Right atrium auricular region (tissue), 2 donors: ENCODE results near the gene HSD17B11. TPM values are rescaled to one million over a fixed set of nuclear protein-coding genes. Genes with fewer than 3 reads are reported as not detected.
"Not testable (repeated sequence)": the region's sequence is repeated elsewhere in the genome, so short reads cannot be mapped to it uniquely, and the experiment has no call there.

Experiments
- DNase-seq: peaks from one replicate; pipeline ENCODE4 v3.0.0-alpha.2; 2019; ENCODE audit warnings: low spot score
- H3K27ac ChIP-seq, 2 donors: fragments of 200-600 bp; sonication (generic); 1 replicate in 1 of 2; 2 replicates in 1 of 2; pipeline ENCODE4 v1.5.1; 2016 to 2019
- H3K27me3 ChIP-seq, 2 donors: fragments of 200-600 bp; sonication (generic); one replicate each; pipeline versions ENCODE4 v1.5.1 to v1.6.0; 2017 to 2019
- H3K36me3 ChIP-seq: fragments of 200-600 bp; sonication (generic); one replicate; pipeline ENCODE4 v1.5.1; 2016
- H3K4me1 ChIP-seq, 2 donors: fragments of 200-600 bp; sonication (generic); one replicate each; pipeline versions ENCODE4 v1.5.1 to v1.6.0; 2017 to 2019
- H3K4me3 ChIP-seq, 2 donors: fragments of 200-600 bp; sonication (generic); 1 replicate in 1 of 2; 2 replicates in 1 of 2; pipeline ENCODE4 v1.5.1; 2017 to 2019; ENCODE audit warnings: mild to moderate bottlenecking in 1 of 2, moderate library complexity in 1 of 2
- H3K9me3 ChIP-seq, 2 donors: fragments of 200-600 bp; sonication (generic); one replicate each; pipeline ENCODE4 v1.5.1; 2019
- CTCF ChIP-seq, 2 donors: fragments of 200-600 bp; sonication (generic); IDR thresholded peaks; one replicate each; pipeline ENCODE4 v1.5.1; 2019; ENCODE audit warnings: antibody characterized with exemption in 2 of 2
- total RNA-seq, 2 donors: library from RNA; depleted of rRNA; stranded (reverse); fragments of >200 nt; gene quantifications; one replicate each; pipeline ENCODE4 v1.1.0, GENCODE V29; 2016

HSD17B11 gene
- total RNA-seq, 2 donors from 2014 or later = 32.4 to 33.8 TPM

DNA sequence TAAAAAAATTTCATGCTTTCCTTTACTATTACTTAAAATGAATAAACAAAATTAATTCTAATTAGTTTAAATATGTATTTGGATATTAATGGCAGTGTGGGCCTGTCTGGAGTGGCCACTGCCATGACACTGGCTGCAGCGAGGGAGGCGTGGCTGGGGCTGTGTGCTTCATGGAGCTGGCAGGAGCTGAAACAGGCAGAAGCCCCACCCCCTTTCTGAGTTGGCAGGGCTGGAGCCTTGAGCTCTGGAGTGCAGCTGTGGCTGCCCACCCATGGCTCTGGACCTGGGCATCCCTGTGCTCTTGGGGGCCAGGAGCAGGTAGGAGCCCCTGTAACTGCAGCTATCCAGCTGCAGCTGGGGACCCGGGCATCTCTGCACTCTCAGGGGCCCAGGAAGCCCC, 8.2 kb upstream of the HSD17B11 start:
- no peak for DNase-seq
- H3K4me1 ChIP-seq = no peaks in the 10 kb centered on the region
- H3K27me3 ChIP-seq = no peaks in the 10 kb centered on the region
- no peak overlapping the region for H3K27ac ChIP-seq
- no peaks in the 10 kb centered on the region for H3K36me3 ChIP-seq
- no peak for TF ChIP-seq CTCF (IDR thresholded peaks at IDR 0.05)
- no peaks in the 10 kb centered on the region for H3K9me3 ChIP-seq
- H3K4me3 ChIP-seq = no peak overlapping the region

DNA sequence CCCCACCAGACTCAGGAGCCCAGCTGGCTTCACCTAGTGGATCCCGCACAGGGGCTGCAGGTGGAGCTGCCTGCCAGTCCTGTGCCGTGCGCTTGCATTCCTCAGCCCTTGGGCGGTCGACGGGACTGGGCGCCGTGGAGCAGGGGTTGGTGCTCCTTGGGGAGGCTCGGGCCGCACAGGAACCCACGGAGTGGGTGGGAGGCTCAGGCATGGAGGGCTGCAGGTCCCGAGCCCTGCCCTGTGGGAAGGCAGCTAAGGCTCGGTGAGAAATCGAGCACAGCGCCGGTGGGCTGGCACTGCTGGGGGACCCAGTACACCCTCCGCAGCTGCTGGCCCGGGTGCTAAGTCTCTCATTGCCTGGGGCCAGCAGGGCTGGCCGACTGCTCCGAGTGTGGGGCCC, 4.9 kb upstream of the HSD17B11 start:
- not testable (repeated sequence) for H3K36me3 ChIP-seq, H3K4me3 ChIP-seq, H3K9me3 ChIP-seq, H3K27me3 ChIP-seq, H3K27ac ChIP-seq, DNase-seq, H3K4me1 ChIP-seq

DNA sequence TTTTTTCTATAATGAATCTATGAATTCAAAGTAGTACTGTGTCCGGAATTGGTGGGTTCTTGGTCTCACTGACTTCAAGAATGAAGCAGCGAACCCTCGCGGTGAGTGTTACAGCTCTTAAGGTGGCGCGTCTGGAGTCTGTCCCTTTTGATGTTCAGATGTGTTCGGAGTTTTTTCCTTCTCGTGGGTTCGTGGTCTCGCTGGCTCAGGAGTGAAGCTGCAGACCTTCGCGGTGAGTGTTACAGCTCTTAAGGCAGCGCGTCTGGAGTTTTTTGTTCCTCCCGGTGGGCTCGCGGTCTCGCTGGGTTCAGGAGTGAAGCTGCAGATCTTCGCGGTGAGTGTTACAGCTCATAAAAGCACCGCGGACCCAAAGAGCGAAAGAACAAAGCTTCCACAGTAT, 4.1 kb upstream of the HSD17B11 start:
- DNase-seq, H3K4me3 ChIP-seq: not testable (repeated sequence)

GRCh38 chr4:87392183-87392582, 1.2 kb upstream of the HSD17B11 start:
- DNase-seq = no peak
- Histone ChIP-seq H3K9me3 (peaks cover 0 to 3% of the 10 kb centered on the region in 2 donors), H3K27me3 (no peaks in the 10 kb centered on the region), H3K36me3 (no peaks in the 10 kb centered on the region), H3K4me1 (peaks cover 0 to 10% of the 10 kb centered on the region in 2 donors), H3K27ac (peak overlapping the region; percentile 82 to 87), H3K4me3 (no peak overlapping the region)
- TF ChIP-seq CTCF (IDR thresholded peaks at IDR 0.05) = no peak

More for the DNA sequence above, 4.1 kb upstream of the HSD17B11 start:
- H3K9me3 ChIP-seq, H3K4me1 ChIP-seq, H3K27ac ChIP-seq, H3K27me3 ChIP-seq, H3K36me3 ChIP-seq: not testable (repeated sequence)

DNA sequence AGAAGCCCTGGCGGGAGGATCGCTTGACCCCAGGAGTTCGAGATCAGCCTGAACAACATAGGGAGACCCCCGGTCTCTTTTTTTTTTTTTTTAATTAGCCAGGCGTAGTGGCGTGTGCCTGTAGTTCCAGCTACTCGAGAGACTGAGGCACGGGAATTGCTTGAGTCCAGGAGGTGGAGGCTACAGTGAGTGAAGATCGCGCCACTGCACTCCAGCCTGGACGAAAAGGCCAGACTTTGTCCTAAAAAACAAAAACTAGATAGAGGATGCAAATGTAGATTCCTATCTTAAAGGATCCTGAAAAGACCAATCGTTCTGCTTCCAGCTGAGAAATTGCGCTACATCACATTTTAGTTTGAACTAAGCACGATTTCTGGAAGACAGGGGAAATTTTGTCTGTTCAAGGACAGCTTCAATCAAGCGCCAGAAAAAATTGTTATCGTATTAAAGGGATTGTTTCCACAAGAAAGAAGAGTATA, 627 bp upstream of the HSD17B11 start:
- no peak for DNase-seq
- Histone ChIP-seq H3K36me3 (no peaks in the 10 kb centered on the region), H3K9me3 (peaks cover 0 to 3% of the 10 kb centered on the region in 2 donors), H3K4me1 (peaks cover 0 to 10% of the 10 kb centered on the region in 2 donors), H3K27me3 (no peaks in the 10 kb centered on the region), H3K27ac (peak overlapping the region; percentile 82 to 87), H3K4me3 (peak overlapping the region; percentile 52 to 63)
- peak in 1 of 2 donors; percentile 9 for TF ChIP-seq CTCF (IDR thresholded peaks at IDR 0.05)

GRCh38 chr4:87390551-87390890, 467 bp downstream of the HSD17B11 start:
- H3K36me3 ChIP-seq = no peaks in the 10 kb centered on the region
- peaks cover 0 to 3% of the 10 kb centered on the region in 2 donors for H3K9me3 ChIP-seq
- no peak for TF ChIP-seq CTCF (IDR thresholded peaks at IDR 0.05)
- H3K27ac ChIP-seq = peak overlapping the region; percentile 82 to 87
- H3K4me3 ChIP-seq = peak overlapping the region; percentile 52 to 63
- peaks cover 0 to 10% of the 10 kb centered on the region in 2 donors for H3K4me1 ChIP-seq
- no peak for DNase-seq
- H3K27me3 ChIP-seq = no peaks in the 10 kb centered on the region

- H3K27me3 ChIP-seq, H3K9me3 ChIP-seq, DNase-seq, H3K36me3 ChIP-seq: not testable (repeated sequence)
- Histone ChIP-seq H3K4me3 (peak overlapping the region; percentile 52 to 63), H3K4me1 (peaks cover 0 to 10% of the 10 kb centered on the region in 2 donors), H3K27ac (peak overlapping the region; percentile 30 to 82)
Measured at GRCh38 chr4:87390055-87390454, 933 bp downstream of the HSD17B11 start.
